C1 segment of cervical spinal cord (tissue), 14 donors: Measurements from ENCODE around the gene POLR1A.

Source experiments
- DNase-seq, 14 donors: peaks; one replicate each; lab custom pipeline; 2025; lab: John Stamatoyannopoulos, UW

POLR1A gene

DNA sequence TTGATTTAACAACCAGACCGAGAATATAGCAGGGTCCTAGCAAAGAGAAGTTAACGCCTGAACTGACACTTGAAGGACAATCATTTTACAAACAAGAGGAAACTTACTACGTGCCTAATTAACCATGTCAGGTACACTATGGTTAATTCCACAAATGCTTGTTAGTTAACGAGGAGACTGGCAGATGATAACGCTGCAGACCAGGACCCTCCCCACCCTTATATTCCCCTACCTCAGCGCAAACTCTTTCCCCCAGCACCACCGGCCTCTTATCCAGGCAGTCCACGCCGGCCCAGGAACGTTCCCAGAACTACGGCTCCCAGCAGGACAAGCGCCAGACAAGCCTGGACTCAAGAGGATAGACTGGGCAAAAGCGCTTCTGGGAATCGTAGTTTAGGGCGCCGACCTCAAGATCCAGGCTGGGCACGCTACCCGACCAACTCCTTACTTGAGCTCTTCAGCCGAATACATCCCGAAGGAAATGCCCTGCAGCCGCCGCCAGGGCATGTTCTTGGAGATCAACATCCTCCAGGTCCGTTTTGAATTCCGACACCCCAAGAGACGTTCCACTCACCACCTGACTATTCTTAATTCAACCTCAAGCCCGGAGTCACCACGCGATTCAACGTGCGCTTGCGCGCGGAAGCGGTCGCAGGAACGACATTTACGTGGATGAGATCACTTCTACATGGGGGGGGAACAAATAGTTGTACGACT, at the start of gene POLR1A:
POLR1A (minus strand) TSS at position 635 of the 717 bp plus-strand sequence; CDS start at position 525, 110 bp downstream.
- DNase-seq, result peak; percentile 67 to 97 (median 94)

DNA sequence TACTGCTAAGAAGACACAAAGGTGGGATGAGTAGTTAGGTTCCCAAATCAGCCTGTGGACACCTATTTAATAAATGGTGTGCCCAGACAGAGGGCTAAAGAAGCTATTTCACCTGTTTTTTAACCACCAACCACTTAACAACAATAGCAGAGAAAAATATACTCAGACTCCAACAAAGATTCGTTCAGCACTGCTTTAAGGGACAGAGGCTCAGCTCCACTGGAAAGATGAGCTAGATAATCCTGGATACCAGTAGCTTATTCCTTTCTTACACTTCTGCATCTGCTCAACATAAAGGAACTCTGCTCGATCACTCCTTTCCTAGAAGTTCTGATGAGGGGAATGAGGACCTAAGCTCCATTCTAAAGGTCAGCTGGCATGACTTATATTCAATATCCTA, 44.8 kb upstream of the POLR1A start:
- DNase-seq, result no peak

DNA sequence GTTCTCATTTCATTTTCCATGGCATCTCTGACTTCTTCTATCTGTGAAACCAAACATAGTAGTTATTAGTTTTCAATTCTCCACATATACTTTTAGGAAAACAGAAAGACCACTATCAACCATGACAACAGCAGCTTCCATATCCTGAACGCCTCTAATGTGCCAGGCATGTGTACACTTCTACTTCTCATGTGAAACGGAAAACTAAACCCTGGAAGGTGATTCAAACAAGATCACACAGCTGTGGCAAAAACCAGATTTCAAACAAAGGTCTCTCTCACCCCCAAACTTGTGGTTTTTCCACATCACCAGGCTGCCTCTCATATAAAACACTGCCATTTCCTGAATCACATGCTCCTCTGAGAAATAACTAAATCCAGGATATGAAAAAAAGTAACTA, 42.1 kb upstream of the POLR1A start:
- DNase-seq, result no peak

DNA sequence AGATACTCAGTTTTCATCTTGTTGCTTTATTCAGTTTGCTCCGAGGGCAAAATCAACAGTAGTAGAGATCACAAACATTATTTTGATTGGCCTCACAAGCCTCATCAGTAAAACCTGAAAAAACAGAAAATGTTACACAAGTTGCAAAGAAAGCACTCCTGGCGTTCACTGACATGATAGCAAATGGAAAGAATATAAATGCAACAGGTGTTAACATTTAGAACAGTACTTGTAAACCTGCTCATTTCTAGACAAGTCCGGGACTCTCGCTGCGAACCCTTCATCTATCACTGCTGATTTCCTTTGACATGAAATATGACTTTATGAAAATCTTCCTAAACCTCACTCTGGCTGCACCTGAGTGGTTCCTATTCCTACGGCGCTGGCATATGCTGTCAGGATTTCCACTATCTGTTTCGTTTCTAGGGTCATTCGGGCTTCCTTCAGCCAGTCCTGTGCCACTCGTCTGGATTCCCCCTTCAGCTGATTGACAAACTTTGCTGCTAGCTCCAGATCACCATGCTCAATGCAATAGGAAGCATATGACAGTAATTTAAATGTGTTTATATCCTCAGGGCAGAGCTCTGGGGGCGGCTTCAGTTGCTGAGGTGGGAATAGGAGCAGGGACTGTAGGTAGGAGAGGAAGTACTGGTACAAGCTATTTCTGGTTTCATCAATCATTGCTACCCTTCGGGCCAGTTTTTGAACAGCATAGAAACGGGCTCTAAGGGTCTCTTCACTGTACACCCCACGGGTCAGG, 38.4 kb upstream of the POLR1A start:
- no peak for DNase-seq

DNA sequence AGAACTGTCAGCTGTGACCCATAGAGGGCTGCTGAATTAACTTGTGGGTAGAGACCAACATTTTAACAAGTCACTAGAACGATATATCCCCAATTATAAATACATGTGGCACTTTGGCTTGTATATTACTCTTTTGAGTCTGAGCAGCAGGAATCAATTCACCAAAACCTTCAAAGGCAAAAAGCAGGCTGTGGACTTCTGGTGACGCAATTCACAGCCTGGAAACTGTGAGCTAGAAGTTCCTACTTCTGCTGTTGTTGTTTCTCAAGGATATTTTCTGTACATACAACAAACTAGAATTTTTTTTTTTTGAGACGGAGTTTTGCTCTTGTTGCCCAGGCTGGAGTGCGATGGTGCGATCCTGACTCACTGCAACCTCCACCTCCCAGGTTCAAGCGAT, 37.6 kb upstream of the POLR1A start:
- DNase-seq, result no peak

DNA sequence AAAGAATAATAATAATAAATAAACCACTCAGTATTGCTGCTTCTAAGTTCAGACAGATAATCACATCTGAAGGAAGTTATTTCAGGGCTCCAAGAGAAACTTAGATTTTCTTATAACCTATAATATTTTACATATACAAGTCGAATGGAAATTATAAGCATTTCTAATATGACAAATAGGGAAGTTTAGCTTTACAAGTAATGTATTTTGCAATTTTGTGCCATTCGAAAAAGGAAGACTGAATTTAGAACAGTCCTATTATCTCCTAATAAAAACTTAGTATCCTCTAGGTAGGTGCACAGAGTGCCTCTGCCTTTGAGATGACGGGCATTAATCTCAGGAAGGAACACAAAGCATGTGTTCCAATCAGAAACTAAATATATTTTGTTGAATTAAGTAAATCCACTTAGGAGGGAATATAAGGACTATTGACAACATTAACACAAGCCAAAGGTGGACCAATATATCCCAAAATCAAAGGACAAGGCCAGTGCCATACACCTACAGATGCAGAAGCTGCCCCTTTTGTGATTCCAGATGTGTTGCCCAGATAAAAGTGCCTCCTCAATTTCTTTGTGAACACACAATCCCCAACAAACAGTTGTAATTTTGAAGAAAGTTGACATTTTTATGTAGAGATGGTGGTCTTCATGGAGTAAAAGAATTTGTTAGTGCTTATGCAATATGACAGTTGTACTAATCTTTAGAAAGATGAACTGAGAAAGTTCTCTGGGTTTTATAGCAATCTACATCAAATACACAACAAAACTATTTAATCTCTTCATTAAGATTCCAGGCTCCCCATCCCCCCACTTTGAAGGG, 37.0 kb upstream of the POLR1A start:
- DNase-seq, result no peak

DNA sequence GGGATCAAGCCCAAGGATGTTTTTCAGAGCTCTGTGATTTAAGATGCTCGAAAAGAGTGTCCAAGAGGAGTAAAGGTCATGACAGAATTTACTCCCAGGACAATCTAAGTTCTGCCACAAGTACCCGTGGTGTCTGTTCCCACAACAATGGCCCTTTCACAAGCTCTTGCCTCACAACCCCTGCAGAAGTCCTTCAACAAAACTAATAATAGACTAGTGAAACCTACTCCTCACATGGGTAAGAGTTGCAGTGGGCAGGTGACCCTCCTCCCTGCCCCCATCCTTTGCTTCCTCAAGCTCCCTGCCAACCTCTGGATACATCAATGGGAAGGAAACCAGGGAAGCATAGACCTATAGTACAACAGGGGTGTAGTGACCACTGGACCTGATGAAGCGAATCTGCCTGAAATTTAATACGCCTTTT, 35.3 kb upstream of the POLR1A start:
- no peak for DNase-seq

DNA sequence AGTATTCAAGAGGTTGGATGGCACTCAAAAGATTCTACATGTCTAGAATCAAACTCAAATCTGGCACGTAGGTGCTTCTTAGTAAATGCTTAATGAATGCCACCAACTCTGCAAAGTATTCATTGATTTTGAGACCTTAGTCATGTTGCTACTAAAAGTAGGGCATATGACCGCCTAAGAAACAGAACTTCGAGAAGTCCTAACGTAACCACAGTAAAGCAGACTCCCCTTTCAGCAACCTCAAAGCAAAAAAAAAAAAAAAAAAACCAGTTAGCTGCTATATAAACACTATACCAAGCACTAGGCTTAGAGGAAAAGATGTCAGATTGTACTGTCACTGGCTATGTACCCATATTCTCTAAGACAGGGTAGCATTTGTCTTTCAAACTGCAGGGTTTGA, 34.3 kb upstream of the POLR1A start:
- DNase-seq, result no peak

DNA sequence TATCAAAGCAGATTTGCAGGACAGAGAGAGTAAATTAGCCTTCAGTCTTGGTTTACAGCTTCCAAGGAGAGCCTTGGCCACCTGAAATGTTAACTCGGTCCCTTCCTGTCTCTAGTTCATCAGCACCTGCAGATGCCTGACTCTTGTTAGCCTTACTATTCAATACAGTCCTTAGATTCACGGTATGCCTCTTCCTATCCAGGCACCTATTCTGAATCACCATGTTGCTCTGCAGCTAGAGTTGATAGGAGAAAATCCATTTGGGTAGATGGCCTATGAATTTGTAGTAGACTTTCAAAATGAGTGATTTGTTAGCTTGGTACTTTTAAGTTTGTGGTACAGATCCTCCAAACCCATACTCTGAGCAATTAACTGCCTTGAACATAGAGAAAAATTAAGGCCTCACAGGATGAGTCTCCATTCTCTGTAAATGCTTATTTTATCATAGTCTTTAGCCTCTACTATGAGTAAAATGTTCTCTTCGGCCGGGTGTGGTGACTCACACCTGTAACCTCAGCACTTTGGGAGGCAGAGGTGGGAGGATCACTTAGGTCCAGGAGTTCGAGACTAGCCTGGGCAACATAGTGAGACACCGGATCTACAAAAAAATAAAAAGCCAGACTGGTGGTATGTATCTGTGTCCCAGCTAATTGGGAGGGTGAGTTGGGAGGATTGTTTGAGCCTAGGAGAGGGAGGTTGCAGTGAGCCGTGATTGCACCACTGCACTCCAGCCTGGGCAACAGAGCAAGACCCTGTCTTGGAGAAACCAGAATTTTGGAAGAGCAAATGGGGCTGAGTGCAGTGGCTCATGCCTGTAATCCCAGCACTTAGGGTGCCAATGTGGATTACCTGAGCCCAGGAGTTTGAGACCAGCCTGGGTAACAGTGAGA, 33.3 kb upstream of the POLR1A start:
- DNase-seq, result no peak

DNA sequence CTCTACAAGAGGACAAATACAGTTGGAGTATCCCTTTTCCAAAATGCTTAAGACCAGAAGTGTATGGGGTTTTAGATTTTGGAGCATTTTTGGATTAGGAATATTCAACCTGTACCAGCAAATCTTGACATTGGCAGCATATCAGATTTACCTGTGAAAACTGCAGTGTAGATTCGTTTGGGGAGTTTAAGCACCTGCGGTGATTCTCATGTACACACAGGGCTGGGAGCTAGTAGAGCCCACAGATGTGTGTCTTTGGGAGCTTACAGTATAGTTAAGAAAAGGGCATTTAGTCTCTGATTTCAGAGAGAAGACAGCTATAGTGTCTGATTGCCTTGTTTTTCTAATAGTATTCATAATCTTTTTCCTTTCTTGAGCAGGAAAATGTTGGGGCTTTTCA, 30.5 kb upstream of the POLR1A start:
- no peak for DNase-seq

DNA sequence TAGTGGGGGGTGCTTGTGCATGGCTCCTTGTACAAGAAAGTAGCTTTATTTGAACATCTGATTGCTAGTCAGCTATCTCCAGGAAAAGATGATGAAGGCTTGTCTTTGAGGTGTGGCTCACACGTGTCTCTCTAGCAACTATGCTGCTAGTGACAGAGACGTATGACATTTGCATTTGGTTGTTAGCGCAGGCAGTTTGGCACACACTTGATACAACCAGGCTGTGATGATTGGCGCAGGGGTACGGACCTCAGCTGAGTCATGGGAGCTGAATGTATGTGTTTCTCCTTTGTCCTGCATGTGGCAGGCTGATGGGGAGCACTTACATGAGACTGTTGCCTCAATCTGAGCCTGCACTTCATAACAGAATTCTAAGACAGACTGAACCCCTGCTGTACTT, 30.0 kb upstream of the POLR1A start:
- peak in 1 of 14 donors; percentile 8 for DNase-seq

DNA sequence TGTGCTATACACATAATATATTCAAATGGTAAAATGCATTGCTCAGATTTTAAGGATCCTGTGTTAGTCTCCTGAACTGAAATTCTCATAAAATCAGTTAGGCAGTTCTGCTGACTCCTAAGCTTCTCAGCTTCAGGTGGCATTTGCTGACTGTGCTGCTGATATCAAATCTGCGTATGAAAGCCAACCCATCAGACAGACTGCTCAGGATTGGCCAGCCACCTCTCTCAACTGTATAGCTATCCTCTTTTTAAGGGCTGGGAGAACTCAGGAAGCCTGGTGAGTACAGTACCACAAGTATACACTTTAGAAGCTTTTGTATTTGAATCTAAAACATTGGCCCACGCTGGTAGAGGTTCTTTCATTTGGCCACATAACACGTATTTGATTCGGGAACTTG, 29.0 kb upstream of the POLR1A start:
- no peak for DNase-seq

DNA sequence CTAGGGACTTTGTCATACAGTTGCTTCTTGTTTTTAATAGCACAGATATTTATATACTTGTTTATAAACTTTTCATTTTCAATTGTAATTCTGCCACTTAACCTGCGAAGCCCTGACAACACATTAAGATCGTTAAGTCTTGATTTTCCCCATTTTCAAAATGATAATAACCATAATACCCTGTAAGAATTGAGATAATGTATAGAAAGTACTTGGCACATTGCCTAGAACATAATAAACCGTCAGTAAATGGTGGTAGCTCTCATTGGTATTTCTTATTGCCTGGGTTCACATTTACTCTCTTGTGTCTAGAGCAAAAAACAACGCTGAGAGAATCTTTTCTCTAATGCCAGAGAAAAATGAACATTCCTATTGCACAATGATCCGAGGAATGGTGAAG, 19.0 kb upstream of the POLR1A start:
- DNase-seq, result no peak

DNA sequence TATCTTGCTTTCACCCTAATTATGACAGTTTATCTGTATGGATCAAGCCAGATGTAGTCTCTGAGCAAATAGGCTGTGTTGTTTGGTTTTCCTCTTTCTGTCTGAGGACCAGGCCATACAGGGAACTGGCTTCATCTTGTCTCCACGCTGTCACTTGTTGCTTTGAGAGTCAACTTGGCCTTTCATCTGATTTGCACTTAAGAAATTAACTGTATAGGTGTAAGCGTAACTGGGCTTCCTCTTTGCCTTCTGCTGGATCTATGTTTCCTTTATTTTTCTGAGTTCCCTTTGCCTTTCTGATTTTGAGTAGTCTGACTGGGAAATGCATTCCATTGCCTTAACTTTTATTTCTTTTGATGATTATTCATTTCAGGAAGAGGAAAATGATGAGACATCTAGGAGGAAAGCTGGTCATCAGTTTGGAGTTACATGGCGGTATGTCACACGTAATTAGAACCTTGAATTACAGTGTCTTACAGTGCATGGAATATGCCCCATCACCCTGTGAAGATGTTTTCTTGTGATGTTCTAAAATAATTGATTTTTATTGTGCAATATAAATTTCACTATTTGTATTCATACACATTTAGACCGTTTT, 17.7 kb upstream of the POLR1A start:
- DNase-seq, result no peak

DNA sequence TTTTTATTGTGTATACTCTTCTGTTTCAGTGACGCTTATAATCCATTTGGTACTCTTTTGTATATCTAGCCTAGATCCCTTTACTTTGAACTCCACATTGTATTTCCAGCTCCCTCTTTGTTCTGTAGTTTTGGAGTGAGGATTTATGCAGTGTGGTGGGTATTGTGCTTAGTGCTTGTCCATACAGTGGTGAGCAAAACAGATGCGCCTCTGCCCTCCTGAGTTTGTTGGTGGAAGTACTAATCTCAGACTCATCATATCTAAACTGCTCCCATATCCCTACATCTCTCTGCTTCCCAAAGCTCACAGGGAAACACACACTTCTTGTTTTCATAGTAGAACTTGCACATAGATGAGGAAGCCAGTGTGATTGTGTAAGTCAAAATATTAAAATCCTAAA, 12.4 kb upstream of the POLR1A start:
- DNase-seq, result no peak

DNA sequence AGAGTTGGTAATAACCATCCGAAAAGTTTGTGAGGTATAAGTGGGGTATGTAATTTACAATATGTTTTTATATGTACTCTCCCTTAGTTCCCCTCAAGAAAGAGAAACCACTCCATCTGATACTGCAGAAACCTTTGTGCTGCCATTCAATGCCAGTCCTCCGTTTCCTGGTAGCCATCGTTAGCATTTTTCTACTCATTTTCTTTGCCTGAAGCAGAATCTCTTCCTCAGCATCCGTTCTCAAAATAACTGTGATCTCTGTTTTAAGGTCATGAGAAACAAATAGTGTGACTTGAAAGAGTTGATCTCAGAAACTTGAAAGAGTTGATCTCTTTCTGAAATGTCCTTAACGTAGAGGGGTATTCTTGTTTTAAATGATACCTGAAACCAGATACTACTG, 1.3 kb upstream of the POLR1A start:
- no peak for DNase-seq

DNA sequence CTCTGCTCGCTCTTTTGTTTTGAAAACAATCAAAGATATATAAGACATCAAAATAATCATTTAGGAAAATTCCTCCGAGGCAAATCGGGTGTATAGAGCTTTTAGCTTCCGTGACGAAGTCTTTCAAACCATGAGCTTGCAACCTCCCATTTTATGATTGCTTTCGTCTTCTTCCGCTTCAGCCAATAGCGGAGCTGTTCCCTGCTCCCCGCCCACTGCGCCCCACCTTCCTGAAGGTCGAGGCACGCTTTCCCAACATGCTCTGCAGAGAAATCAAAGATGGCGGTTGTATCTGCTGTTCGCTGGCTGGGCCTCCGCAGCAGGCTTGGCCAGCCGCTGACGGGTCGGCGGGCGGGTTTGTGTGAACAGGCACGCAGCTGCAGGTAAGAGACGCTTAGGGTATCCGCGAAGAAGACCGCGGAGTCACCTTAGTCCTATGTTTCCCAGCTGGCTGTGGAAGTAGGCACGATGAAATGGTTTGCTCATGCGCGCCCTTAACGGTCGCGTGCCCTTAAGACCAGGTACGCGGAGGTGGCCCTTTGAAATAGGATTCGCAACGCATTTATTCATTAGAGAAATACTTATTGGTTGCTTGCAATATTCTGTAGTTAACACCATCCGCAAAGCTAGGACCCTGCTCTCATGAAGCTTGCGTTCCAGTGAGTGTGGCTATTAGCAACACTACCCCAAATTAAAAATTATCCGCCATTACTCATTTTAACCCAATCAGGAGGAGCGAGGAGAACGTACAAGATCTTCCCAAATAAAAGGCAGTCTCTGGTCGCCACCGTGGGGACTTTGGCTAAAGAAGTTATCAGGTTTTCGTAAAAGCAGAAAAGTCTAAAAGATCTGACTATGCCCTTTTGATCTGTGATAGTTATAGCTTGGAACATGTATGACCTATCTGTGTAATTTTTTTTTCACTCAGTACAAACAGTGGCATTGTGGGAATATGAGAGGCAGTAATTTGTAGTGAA, 571 bp upstream of the POLR1A start, which contains the start of gene PTCD3:
PTCD3 (plus strand) TSS at position 267 of the 977 bp plus-strand sequence; CDS start at position 280, 13 bp downstream.
- peak; percentile 26 to 95 (median 89) for DNase-seq

DNA sequence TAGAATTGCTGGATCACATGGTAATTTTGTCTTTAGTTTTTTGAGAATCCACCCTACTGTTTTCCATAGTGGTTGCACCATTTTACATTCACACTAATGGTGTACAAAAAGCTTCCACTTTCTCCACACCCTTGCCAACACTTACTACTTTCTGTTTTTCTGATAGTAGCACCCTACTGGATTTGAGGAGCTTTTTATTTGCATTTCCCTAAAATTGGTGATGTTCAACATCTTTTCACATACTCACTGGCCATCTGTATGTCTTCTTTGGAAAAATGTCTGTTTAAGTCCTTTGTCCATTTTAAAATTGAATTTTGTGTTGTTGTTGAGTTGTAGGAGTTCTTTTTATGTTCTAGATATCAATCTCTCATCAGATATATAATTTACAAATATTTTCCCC, 3.5 kb downstream of the POLR1A start:
- no peak for DNase-seq

DNA sequence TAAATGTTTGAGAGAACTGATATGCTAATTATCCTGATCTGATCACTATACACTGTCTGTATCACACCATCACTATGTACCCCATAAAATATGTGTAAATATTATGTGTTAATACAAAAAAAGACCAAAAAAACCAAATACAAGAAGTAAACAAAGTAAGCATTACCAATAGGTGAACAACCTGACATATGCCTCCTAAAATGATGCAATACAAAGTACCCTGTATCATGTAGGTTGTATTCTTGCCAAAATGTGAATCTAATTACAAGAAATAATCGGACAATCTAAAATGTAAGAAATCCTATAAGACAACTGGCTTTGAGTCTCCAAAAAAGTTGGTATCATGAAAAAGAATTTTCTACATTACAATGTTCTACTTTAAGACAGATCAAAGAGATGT, 7.8 kb downstream of the POLR1A start:
- no peak for DNase-seq
